HG02623 (cell line): Measurements from ENCODE around the gene ITLN2.
"Not testable (repeated sequence)": the region's sequence is repeated elsewhere in the genome, so short reads cannot be mapped to it uniquely, and the experiment has no call there.

Experiments used
- ATAC-seq: cut with Tn5 transposase; IDR thresholded peaks from one replicate; pipeline ENCODE4 v1.9.1; 2021; ENCODE audit warnings: moderate library complexity; ENCODE audit not compliant: unreplicated experiment

ITLN2 gene

GRCh38 chr1:160954158-160955104 is at the start of gene ITLN2:
Gene ITLN2, minus strand, starts transcription at chr1:160954809. Its CDS starts 68 bp downstream, at chr1:160954741.
- no peak for ATAC-seq

- no peak for ATAC-seq
These were observed 46.9 kb upstream of the ITLN2 start for GRCh38 chr1:161001525-161001924.

DNA sequence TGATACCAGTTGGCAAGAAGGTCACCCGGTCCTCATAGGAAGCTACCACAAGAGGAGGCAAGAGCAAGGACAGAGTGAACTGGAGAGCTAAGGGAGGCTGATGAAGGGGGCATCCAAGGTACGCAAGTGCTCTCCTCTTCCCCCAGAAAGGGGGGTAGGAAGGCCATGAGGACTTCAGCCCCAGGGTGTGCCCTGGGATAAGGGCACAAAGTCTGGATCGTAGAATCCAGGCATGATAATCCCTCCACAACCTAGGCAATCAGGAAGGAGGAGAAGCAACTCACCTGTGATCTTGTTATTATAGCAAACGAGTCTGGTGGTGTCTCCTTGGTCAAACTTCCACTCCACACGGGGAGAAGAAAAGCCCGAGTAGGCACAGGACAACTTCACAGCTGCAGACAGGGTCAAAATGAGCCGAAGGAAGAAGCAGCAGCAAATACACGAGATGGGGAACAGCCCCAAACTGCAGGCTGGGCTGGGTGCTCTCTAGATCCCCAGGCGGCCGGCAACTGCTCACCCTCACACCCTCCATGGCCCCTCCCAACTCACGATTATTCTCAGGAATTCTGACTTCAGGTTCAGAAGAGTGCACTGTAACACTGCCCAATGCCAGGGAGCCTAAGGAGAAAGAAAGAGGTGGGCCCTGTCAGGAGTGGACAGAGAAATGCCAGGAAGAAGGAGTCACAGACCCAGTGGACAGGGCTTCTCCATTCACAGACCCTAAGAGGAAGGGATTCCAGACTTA is 46.3 kb upstream of the ITLN2 start:
- ATAC-seq: no peak

- no peak for ATAC-seq
These were observed 44.8 kb upstream of the ITLN2 start for GRCh38 chr1:160999376-160999775.

DNA sequence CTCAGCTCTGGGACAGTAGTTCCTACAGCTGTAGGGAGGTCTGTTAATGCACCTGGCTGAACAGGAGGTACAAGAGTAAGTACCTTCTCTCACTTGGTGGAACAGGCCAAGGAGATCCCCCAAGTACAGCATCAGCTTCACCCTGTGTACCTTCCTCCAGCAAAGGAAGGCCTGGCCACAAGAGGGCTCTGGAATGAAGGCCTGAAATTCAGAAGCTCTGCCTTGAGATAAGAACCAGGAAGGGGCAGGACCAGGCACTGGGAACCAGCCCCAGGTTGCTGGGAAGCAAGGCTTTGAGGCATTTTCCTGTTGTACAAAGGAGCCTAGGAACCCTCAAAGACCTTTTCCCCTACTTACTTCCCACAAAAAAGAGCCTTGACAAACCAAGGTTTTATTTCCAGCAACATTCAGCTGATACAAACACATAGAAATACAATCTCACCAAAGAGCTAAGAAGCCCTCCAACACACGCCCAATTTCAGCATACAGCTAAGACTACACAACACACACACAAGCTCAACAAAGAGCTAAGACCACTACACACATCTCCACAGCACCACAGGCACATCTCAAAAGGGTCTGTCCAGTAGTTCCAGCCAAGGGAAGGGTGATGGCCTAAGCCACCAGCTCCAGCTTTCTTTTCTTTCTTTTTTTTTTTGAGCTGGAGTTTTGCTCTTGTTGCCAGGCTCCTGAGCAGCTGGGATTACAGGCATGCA is 42.9 kb upstream of the ITLN2 start:
- ATAC-seq: no peak

GRCh38 chr1:160996178-160996577 is 41.6 kb upstream of the ITLN2 start:
- no peak for ATAC-seq

- no peak for ATAC-seq
These were observed 39.1 kb upstream of the ITLN2 start for GRCh38 chr1:160993544-160994193.

- ATAC-seq: not testable (repeated sequence)
These were observed 37.4 kb upstream of the ITLN2 start for GRCh38 chr1:160992036-160992435.

GRCh38 chr1:160987359-160988050 is 32.9 kb upstream of the ITLN2 start:
- ATAC-seq: no peak

DNA sequence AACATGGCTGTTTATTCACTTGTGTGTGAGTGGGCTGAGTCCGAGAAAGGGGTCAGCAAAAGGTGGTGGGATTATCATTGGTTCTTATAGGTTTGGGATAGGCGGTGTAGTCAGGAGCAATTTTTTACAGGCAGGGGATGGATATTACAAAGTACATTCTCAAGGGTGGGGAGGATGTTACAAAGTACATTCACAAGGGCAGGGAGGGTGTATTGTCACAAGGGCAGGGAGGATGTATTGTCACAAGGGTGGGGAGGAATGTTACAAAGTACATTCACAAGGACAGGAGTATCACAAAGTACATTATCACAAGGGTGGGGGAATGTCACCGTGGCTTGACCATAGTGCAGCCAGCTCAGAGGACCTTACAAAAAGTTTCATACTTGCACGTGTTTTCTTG is 31.1 kb upstream of the ITLN2 start:
- ATAC-seq: no peak

DNA sequence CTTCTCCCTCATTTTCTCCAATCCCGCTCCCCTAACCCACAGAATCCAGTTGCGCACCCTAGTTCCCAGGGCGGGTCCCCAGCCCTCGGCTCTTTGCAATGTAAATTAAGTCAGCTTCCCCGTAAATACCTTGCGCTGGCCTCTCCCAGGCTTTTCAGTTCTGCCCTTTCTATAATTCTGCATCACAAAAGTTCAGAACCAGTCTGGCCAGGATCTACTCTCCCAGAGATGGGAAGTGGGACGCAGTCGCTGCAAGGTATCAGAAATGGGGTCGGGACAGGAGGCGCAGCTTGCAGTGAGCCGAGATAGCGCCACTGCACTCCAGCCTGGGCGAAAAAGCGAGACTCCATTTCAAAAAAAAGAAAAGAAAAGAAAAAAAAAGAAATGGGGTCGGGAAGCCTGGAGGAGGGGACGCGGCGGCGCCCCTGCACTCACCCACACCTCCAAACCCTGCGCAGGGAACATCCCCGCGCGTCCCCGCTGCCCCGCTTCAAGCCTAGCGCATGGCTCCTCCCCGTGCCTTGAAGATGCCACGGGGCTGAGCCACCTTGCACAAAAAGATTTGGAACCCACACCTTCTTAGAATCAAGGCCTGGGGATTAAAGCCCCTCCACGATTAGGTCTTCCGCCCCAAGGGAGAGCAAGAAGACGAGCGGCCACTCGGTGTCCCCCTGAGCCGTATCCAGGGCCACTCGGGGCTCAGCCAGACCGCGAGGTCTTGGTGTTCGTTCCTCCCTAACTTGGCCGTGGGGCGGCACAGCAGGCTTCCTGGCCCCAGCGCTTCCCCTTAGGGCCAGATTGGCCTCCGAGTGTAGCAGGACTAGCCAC is 27.2 kb upstream of the ITLN2 start:
- no peak for ATAC-seq

DNA sequence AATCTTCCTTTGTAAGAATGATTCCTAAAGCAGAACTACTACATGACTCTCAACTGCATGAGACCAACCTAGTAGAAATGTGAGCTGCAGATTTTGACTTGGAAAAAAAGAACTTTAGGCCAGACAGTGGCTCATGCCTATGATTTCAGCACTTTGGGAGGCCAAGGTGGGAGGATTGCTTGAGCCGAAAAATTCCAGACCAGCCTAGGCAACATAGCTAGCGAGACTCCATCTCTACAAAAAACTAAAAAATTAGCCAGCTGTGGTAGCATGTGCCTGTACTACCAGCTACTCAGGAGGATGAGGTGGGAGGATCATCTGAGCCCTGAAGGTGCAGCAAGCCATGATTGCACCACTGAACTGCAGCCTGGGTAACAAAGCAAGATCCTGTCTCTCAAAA is 24.7 kb upstream of the ITLN2 start:
- no peak for ATAC-seq

DNA sequence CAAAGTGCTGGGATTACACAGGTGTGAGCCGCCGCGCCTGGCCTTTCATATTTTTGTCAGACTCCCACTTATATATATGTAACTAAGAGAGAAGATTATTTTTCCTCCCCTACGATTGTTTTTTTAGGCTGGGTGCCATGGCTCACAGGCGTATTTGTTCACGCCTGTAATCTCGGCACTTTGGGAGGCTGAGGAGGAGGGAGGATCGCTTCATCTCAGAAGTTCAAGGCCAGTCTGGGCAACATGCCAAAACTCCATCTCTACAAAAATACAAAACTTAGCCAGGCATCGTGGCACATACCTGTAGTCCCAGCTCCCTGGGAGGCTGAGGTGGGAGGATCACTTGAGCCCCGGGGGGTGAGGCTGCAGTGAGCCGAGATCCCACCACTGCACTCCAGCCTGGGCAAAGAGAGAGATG is 23.9 kb upstream of the ITLN2 start:
- ATAC-seq: no peak

- ATAC-seq: no peak
These were observed 20.4 kb upstream of the ITLN2 start for GRCh38 chr1:160975026-160975425.

GRCh38 chr1:160973491-160973890 is 18.9 kb upstream of the ITLN2 start:
- no peak for ATAC-seq

DNA sequence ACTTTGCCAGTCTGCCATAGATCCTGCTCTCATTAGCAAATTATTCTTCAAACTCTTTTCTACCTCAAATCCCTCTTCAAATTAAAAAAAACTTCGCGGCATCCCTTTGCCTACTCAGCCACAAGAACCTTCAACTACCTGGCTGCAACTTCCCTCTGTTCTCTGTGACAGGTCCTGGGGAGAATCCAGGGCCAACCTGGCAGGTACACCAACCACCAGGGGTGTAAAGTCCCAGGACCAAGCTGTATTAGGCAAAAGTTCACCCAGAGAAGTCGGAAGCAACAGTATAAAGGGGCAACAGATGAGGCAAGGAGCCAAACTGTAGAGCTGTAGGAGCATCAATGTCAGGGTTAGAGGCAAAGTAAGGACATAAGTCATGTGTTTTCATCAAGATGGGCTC is 18.3 kb upstream of the ITLN2 start:
- no peak for ATAC-seq

DNA sequence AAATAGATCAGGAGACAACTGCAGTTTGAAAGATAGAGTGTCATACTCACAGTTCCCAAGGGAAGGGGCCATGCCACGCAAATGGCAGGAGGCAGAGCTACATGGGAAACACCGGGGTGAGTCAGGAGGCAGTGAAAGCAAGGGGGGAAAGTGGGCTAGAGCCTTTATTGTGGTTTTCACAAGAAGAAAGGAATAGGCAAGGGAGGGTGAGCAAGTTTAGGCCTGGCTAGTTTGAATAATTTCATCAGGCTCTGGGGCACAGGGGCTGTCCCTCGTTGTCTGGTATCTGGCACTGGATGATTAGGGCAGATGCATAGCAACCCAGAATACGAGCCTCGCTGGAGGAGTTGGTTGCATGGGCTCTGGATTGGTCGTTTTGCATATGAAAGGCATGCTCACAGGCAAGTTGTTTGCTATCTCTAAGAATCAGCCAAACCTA is 17.0 kb upstream of the ITLN2 start:
- ATAC-seq: no peak

GRCh38 chr1:160963521-160963920 is 8.9 kb upstream of the ITLN2 start:
- no peak for ATAC-seq

DNA sequence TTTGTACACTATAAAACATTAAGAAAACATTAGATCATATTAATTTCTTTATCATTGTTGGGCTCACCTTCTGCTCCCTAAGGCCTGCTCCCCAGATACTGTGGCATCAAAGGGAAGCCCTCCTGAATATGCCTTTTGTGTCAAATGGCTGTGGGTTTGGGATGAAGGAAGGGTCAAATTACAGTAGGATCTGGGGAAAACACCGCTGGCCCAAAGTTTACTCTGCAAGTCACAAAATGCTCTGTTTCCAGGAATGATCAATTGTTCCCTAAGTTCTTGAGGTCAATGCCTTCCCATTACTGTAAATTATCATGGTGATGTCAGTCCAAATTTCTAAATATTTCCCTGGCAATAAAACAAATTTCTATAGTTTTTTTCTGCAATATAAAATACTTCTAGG is 6.8 kb upstream of the ITLN2 start:
- ATAC-seq: no peak
